ENCODE data around the gene CFDP1.

- TF ChIP-seq, protein P1, sequence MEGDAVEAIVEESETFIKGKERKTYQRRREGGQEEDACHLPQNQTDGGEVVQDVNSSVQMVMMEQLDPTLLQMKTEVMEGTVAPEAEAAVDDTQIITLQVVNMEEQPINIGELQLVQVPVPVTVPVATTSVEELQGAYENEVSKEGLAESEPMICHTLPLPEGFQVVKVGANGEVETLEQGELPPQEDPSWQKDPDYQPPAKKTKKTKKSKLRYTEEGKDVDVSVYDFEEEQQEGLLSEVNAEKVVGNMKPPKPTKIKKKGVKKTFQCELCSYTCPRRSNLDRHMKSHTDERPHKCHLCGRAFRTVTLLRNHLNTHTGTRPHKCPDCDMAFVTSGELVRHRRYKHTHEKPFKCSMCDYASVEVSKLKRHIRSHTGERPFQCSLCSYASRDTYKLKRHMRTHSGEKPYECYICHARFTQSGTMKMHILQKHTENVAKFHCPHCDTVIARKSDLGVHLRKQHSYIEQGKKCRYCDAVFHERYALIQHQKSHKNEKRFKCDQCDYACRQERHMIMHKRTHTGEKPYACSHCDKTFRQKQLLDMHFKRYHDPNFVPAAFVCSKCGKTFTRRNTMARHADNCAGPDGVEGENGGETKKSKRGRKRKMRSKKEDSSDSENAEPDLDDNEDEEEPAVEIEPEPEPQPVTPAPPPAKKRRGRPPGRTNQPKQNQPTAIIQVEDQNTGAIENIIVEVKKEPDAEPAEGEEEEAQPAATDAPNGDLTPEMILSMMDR (conservative IDR thresholded peaks at IDR 0.05; ENCODE audit: low read depth, low read length): no peak
- TF ChIP-seq EZH2 (IDR thresholded peaks at IDR 0.05; ENCODE audit: borderline replicate concordance, low read depth, low read length, poor library complexity, severe bottlenecking): no peak
These were observed 58.9 kb downstream of the CFDP1 start for GRCh38 chr16:75374388-75374787.
